ENCODE measurements around the gene KRTAP10-2. TPM values are rescaled to one million over a fixed set of nuclear protein-coding genes. Genes with fewer than 3 reads are reported as not detected.

The KRTAP10-2 gene
- total and polyA plus RNA-seq, 2 experiments from 2014 or later: 0.24 TPM; not detected in 1

DNA sequence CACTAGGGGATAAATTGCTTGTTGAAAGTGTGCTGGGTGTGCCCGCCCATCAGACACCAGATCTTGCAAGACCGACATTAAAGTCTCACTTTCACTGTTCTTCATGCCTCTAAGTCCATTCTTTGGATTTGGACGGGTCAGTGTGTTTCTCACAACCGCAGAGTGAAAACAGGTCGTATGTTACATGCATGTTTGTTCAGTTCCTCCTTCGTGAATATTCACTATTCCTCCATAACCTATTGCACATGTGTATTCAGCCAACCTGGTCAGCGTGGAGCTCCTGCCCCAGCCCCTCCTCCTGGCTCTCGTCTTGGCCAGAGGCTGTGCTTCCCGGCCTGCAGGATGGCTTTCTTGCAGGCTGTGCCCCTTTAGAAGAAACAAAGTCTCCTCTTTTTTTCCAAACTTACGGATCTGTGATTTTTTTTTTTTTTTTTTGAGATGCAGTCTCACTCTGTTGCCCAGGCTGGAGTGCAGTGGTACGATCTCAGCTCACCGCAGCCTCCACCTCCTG lies 43.2 kb upstream of the KRTAP10-2 start:
- ATAC-seq (no peak), DNase-seq (ENCODE audit: low spot score) (no peak)
- Mint-ChIP-seq H3K27me3 (ENCODE audit: insufficient read depth, low read depth, poor library complexity) (peaks cover 3% of the 10 kb centered on the region), H3K36me3 (ENCODE audit: low read depth) (no peaks in the 10 kb centered on the region; the same call in 2 of the 3 replicates), H3K4me3 (no peak overlapping the region), H3K4me1 (peaks cover 28% of the 10 kb centered on the region), H3K9me3 (peaks cover 5% of the 10 kb centered on the region; the same call in 2 of the 3 replicates), H3K27ac (no peak overlapping the region)
- Histone ChIP-seq H3K9me2 (ENCODE audit: insufficient read depth) (no peaks in the 10 kb centered on the region), H3K36me3 (ENCODE audit: insufficient read depth) (no peaks in the 10 kb centered on the region), H3K4me2 (0 out of 2 replicates have a peak overlapping the region, but pooled peaks have one; percentile 32), H3K4me3 (no peak overlapping the region), H3K79me2 (replicated peaks; ENCODE audit: insufficient read depth) (no peaks in the 10 kb centered on the region), H3K4me1 (ENCODE audit: insufficient read depth) (peaks cover 20% of the 10 kb centered on the region), H2AFZ (no peak overlapping the region), H4K20me1 (replicated peaks; ENCODE audit: insufficient read depth) (no peaks in the 10 kb centered on the region), H3K27me3 (ENCODE audit: insufficient read depth) (no peaks in the 10 kb centered on the region), H3F3A (replicated peaks; ENCODE audit: low read depth) (0 out of 2 replicates have a peak, but pooled peaks cover 4% of the 10 kb centered on the region), H3K27ac (ENCODE audit: low read depth) (no peak overlapping the region)
- no peak for TF ChIP-seq EZH2phosphoT487 (IDR thresholded peaks at IDR 0.05; ENCODE audit: unreplicated experiment)
- TF ChIP-seq, protein P1, sequence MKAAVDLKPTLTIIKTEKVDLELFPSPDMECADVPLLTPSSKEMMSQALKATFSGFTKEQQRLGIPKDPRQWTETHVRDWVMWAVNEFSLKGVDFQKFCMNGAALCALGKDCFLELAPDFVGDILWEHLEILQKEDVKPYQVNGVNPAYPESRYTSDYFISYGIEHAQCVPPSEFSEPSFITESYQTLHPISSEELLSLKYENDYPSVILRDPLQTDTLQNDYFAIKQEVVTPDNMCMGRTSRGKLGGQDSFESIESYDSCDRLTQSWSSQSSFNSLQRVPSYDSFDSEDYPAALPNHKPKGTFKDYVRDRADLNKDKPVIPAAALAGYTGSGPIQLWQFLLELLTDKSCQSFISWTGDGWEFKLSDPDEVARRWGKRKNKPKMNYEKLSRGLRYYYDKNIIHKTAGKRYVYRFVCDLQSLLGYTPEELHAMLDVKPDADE (IDR thresholded peaks at IDR 0.05): no peak
- TF ChIP-seq, protein P2, sequence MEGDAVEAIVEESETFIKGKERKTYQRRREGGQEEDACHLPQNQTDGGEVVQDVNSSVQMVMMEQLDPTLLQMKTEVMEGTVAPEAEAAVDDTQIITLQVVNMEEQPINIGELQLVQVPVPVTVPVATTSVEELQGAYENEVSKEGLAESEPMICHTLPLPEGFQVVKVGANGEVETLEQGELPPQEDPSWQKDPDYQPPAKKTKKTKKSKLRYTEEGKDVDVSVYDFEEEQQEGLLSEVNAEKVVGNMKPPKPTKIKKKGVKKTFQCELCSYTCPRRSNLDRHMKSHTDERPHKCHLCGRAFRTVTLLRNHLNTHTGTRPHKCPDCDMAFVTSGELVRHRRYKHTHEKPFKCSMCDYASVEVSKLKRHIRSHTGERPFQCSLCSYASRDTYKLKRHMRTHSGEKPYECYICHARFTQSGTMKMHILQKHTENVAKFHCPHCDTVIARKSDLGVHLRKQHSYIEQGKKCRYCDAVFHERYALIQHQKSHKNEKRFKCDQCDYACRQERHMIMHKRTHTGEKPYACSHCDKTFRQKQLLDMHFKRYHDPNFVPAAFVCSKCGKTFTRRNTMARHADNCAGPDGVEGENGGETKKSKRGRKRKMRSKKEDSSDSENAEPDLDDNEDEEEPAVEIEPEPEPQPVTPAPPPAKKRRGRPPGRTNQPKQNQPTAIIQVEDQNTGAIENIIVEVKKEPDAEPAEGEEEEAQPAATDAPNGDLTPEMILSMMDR (conservative IDR thresholded peaks at IDR 0.05; ENCODE audit: low read depth in 2 of 2): no peak
- no peak for TF ChIP-seq JUNB (IDR thresholded peaks at IDR 0.05; ENCODE audit: unreplicated experiment)
- TF ChIP-seq NANOG (IDR thresholded peaks at IDR 0.05; ENCODE audit: borderline replicate concordance): no peak
- TF ChIP-seq REST (IDR thresholded peaks at IDR 0.05; ENCODE audit: unreplicated experiment): no peak
- TF ChIP-seq, protein P3, sequence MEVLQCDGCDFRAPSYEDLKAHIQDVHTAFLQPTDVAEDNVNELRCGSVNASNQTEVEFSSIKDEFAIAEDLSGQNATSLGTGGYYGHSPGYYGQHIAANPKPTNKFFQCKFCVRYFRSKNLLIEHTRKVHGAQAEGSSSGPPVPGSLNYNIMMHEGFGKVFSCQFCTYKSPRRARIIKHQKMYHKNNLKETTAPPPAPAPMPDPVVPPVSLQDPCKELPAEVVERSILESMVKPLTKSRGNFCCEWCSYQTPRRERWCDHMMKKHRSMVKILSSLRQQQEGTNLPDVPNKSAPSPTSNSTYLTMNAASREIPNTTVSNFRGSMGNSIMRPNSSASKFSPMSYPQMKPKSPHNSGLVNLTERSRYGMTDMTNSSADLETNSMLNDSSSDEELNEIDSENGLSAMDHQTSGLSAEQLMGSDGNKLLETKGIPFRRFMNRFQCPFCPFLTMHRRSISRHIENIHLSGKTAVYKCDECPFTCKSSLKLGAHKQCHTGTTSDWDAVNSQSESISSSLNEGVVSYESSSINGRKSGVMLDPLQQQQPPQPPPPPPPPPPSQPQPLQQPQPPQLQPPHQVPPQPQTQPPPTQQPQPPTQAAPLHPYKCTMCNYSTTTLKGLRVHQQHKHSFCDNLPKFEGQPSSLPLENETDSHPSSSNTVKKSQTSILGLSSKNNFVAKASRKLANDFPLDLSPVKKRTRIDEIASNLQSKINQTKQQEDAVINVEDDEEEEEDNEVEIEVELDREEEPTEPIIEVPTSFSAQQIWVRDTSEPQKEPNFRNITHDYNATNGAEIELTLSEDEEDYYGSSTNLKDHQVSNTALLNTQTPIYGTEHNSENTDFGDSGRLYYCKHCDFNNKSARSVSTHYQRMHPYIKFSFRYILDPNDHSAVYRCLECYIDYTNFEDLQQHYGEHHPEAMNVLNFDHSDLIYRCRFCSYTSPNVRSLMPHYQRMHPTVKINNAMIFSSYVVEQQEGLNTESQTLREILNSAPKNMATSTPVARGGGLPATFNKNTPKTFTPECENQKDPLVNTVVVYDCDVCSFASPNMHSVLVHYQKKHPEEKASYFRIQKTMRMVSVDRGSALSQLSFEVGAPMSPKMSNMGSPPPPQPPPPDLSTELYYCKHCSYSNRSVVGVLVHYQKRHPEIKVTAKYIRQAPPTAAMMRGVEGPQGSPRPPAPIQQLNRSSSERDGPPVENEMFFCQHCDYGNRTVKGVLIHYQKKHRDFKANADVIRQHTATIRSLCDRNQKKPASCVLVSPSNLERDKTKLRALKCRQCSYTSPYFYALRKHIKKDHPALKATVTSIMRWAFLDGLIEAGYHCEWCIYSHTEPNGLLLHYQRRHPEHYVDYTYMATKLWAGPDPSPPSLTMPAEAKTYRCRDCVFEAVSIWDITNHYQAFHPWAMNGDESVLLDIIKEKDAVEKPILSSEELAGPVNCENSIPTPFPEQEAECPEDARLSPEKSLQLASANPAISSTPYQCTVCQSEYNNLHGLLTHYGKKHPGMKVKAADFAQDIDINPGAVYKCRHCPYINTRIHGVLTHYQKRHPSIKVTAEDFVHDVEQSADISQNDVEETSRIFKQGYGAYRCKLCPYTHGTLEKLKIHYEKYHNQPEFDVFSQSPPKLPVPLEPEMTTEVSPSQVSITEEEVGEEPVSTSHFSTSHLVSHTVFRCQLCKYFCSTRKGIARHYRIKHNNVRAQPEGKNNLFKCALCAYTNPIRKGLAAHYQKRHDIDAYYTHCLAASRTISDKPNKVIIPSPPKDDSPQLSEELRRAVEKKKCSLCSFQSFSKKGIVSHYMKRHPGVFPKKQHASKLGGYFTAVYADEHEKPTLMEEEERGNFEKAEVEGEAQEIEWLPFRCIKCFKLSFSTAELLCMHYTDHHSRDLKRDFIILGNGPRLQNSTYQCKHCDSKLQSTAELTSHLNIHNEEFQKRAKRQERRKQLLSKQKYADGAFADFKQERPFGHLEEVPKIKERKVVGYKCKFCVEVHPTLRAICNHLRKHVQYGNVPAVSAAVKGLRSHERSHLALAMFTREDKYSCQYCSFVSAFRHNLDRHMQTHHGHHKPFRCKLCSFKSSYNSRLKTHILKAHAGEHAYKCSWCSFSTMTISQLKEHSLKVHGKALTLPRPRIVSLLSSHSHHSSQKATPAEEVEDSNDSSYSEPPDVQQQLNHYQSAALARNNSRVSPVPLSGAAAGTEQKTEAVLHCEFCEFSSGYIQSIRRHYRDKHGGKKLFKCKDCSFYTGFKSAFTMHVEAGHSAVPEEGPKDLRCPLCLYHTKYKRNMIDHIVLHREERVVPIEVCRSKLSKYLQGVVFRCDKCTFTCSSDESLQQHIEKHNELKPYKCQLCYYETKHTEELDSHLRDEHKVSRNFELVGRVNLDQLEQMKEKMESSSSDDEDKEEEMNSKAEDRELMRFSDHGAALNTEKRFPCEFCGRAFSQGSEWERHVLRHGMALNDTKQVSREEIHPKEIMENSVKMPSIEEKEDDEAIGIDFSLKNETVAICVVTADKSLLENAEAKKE (CRISPR knock-in tag; IDR thresholded peaks at IDR 0.05): no peak

All from GM23338 (cell line).